ENCODE results near the gene SPEF1.
A peak's percentile ranks its signal among the peaks of the same experiment; 100 is the strongest.

SPEF1 gene, protein sequence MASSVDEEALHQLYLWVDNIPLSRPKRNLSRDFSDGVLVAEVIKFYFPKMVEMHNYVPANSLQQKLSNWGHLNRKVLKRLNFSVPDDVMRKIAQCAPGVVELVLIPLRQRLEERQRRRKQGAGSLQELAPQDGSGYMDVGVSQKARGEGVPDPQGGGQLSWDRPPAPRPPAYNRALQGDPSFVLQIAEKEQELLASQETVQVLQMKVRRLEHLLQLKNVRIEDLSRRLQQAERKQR

DNA sequence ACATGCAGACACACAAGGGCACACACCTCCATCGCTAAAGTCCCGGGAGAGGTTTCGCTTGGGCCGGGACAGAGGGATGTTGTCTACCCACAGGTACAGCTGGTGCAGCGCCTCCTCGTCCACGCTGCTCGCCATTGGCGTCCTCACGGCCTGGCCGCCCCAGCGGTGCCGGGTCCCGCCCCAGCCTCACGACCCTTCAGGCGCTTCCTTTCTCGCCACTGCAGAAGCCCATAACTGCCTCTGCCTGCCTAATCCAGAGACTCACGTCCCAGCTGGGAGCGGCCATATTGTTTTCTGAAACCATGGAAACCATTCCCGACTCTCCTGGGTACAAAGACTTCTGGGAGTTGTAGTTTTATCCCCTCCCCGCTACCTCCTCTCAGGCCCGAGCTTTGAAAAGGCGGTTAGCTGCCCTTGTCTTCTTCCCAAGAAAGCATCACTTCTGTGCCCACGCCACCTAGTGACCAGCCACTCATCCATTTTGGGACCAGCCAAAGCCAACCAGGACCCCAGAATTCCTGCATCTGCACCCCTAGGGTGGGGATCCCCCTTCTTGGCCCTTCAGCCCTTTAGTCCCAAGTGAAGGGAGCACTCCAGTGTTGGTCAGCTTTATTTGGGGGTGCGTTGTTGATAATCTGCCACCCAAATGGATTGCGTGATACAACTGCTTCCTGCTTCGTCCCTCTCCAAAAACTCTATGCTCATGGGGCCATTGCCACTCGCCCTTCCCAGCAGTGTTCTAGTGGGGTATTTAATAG, at the start of gene SPEF1:
SPEF1 (minus strand) TSS at position 296 of the 758 bp plus-strand sequence; CDS start at position 135, 161 bp downstream.
- TF ChIP-seq, protein P1, sequence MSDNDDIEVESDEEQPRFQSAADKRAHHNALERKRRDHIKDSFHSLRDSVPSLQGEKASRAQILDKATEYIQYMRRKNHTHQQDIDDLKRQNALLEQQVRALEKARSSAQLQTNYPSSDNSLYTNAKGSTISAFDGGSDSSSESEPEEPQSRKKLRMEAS (IDR thresholded peaks at IDR 0.05) = peak; percentile 46; the same call in 1 of the 2 replicates
- no peak for TF ChIP-seq EP300 (IDR thresholded peaks at IDR 0.05; ENCODE audit: borderline replicate concordance)
- peak; percentile 47 for TF ChIP-seq RAD21 (IDR thresholded peaks at IDR 0.05; ENCODE audit: low read depth)
- peak; percentile 34; the same call in 1 of the 2 replicates for TF ChIP-seq EGR1 (IDR thresholded peaks at IDR 0.05)
- peak; percentile 98 for TF ChIP-seq YY1 (IDR thresholded peaks at IDR 0.05; ENCODE audit: low read depth)
- no peak for TF ChIP-seq TCF12 (IDR thresholded peaks at IDR 0.05; ENCODE audit: low read depth)

DNA sequence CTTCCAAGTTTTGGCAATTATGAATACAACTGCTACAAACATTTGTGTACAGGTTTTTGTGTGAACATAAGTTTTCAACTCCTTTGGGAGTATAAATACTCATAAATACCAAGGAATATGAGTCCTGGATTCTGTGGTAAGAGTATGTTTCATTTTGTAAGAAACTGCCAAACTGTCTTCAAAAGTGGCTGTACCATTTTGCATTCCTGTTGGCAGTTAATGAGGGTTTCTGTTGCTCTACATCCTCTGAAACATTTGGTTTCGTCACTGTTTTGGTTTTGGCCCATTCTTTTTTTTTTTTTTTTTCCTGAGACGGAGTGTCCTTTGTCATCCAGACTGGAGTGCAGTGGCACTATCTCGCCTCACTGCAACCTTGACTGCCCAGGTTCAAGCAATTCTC, 47.5 kb upstream of the SPEF1 start:
- TF ChIP-seq TEAD4 (IDR thresholded peaks at IDR 0.05) = no peak
- no peak for TF ChIP-seq RAD21 (IDR thresholded peaks at IDR 0.05; ENCODE audit: low read depth)

DNA sequence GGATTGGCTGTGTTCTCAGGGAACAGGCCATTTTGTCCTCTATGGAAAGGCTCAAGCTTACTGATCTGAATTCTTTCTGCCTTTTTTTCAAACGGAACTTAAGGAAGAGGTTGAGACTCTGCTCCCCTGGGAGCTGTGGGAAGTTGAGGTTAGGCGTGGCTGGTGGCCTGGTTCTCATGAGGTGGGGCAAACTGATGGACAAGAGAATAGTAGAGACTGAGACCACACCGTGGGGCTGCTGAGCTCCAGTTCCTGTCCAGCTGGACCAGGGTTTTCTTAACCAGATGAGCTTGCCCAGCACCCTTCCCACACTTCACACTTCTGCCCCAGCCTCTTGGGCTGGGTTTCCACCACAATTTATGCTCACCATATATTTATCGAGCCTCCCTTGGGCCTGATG, 45.2 kb upstream of the SPEF1 start:
- TF ChIP-seq TEAD4 (IDR thresholded peaks at IDR 0.05) = no peak
- no peak for TF ChIP-seq RAD21 (IDR thresholded peaks at IDR 0.05; ENCODE audit: low read depth)
- TF ChIP-seq YY1 (IDR thresholded peaks at IDR 0.05; ENCODE audit: low read depth) = no peak
- TF ChIP-seq NFIC (IDR thresholded peaks at IDR 0.05) = no peak
- no peak for TF ChIP-seq EP300 (IDR thresholded peaks at IDR 0.05; ENCODE audit: borderline replicate concordance)
- TF ChIP-seq, protein P2, sequence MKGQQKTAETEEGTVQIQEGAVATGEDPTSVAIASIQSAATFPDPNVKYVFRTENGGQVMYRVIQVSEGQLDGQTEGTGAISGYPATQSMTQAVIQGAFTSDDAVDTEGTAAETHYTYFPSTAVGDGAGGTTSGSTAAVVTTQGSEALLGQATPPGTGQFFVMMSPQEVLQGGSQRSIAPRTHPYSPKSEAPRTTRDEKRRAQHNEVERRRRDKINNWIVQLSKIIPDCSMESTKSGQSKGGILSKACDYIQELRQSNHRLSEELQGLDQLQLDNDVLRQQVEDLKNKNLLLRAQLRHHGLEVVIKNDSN (IDR thresholded peaks at IDR 0.05) = no peak
- TF ChIP-seq TAF1 (IDR thresholded peaks at IDR 0.05; ENCODE audit: low read depth) = no peak
- TF ChIP-seq, protein P1 (IDR thresholded peaks at IDR 0.05) = no peak
- no peak for TF ChIP-seq CEBPB (IDR thresholded peaks at IDR 0.05)
- TF ChIP-seq, protein P3, sequence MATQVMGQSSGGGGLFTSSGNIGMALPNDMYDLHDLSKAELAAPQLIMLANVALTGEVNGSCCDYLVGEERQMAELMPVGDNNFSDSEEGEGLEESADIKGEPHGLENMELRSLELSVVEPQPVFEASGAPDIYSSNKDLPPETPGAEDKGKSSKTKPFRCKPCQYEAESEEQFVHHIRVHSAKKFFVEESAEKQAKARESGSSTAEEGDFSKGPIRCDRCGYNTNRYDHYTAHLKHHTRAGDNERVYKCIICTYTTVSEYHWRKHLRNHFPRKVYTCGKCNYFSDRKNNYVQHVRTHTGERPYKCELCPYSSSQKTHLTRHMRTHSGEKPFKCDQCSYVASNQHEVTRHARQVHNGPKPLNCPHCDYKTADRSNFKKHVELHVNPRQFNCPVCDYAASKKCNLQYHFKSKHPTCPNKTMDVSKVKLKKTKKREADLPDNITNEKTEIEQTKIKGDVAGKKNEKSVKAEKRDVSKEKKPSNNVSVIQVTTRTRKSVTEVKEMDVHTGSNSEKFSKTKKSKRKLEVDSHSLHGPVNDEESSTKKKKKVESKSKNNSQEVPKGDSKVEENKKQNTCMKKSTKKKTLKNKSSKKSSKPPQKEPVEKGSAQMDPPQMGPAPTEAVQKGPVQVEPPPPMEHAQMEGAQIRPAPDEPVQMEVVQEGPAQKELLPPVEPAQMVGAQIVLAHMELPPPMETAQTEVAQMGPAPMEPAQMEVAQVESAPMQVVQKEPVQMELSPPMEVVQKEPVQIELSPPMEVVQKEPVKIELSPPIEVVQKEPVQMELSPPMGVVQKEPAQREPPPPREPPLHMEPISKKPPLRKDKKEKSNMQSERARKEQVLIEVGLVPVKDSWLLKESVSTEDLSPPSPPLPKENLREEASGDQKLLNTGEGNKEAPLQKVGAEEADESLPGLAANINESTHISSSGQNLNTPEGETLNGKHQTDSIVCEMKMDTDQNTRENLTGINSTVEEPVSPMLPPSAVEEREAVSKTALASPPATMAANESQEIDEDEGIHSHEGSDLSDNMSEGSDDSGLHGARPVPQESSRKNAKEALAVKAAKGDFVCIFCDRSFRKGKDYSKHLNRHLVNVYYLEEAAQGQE (IDR thresholded peaks at IDR 0.05; ENCODE audit: low read depth) = no peak
- TF ChIP-seq ZBTB7A (IDR thresholded peaks at IDR 0.05; ENCODE audit: low read depth) = no peak
- no peak for TF ChIP-seq CREB1 (IDR thresholded peaks at IDR 0.05; ENCODE audit: low read depth)
- TF ChIP-seq FOXM1 (IDR thresholded peaks at IDR 0.05; ENCODE audit: borderline replicate concordance, low read depth) = no peak
- no peak for TF ChIP-seq TCF12 (IDR thresholded peaks at IDR 0.05; ENCODE audit: low read depth)
- no peak for TF ChIP-seq EGR1 (IDR thresholded peaks at IDR 0.05)

DNA sequence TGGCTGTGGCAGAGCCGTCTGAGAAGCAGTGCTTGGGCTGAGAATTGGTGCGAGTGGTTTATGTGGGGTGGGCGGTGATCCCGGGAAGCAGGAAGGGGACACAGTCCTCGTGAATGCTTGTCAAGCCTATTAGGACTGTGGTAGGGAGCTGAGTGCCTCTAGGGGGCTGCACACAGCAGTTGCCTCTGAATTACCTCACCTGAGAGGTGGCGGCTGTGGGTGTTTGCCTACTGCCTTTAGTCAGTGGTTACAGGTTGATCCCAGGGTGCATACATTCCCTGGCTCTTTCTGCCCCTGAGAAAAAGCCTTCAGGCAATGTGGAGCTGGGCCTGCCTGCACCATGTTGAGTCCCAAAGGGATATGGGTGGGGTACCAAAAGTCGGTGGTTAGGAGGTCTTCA, 44.3 kb upstream of the SPEF1 start:
- TF ChIP-seq, protein P2 (IDR thresholded peaks at IDR 0.05) = no peak
- TF ChIP-seq TEAD4 (IDR thresholded peaks at IDR 0.05) (no peak), CEBPB (IDR thresholded peaks at IDR 0.05) (no peak), YY1 (IDR thresholded peaks at IDR 0.05; ENCODE audit: low read depth) (no peak), EP300 (IDR thresholded peaks at IDR 0.05; ENCODE audit: borderline replicate concordance) (no peak), TCF12 (IDR thresholded peaks at IDR 0.05; ENCODE audit: low read depth) (no peak), EGR1 (IDR thresholded peaks at IDR 0.05) (no peak), FOXM1 (IDR thresholded peaks at IDR 0.05; ENCODE audit: borderline replicate concordance, low read depth) (no peak), NFIC (IDR thresholded peaks at IDR 0.05) (no peak)
- TF ChIP-seq, protein P3 (IDR thresholded peaks at IDR 0.05; ENCODE audit: low read depth) = no peak

DNA sequence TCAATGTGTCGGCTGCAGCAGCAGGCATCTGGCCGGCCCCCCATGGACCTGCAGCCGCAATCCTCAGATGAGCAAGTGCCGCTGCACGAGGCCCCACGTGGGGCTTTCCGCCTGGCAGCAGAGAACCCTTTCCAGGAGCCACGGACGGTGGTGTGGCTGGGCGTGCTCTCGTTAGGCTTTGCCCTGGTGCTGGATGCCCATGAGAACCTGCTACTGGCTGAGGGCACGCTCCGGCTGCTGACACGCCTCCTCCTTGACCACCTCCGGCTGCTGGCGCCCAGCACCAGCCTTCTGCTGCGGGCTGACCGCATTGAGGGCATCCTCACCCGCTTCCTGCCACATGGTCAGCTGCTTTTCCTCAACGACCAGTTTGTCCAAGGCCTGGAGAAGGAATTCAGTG, 42.6 kb upstream of the SPEF1 start:
- TF ChIP-seq CREB1 (IDR thresholded peaks at IDR 0.05; ENCODE audit: low read depth) (no peak), RAD21 (IDR thresholded peaks at IDR 0.05; ENCODE audit: low read depth) (no peak), TAF1 (IDR thresholded peaks at IDR 0.05; ENCODE audit: low read depth) (no peak)

DNA sequence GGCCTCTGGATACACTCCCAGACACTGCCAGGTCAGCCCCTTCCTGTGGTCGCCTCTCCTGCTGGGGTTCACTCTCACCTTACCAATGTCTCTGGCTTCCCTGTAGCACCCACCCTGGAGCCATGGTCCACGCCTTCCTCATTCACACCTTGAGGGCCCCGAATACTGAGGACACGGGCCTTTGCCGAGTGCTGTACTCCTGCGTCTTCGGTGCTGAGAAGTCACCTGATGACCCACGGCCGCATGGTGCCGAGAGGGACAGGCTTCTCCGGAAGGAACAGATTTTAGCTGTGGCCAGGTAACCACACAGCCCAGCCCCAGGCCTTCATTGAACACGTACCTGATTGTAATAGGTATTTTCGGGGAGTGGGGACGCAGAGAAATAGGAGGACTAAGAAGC, 40.7 kb upstream of the SPEF1 start:
- TF ChIP-seq EGR1 (IDR thresholded peaks at IDR 0.05) (no peak), ZBTB7A (IDR thresholded peaks at IDR 0.05; ENCODE audit: low read depth) (no peak), TEAD4 (IDR thresholded peaks at IDR 0.05) (no peak), CREB1 (IDR thresholded peaks at IDR 0.05; ENCODE audit: low read depth) (no peak), CEBPB (IDR thresholded peaks at IDR 0.05) (no peak), YY1 (IDR thresholded peaks at IDR 0.05; ENCODE audit: low read depth) (no peak)
- TF ChIP-seq, protein P1 (IDR thresholded peaks at IDR 0.05) = no peak

Measured in Ishikawa (cell line).